ENCODE measurements around the gene LAMP1. TPM values are rescaled to one million over a fixed set of nuclear protein-coding genes. Genes with fewer than 3 reads are reported as not detected.
A peak's percentile ranks its signal among the peaks of the same experiment; 100 is the strongest.

LAMP1 gene
- total RNA-seq, 1 donor from 2014 or later = 77.8 TPM

GRCh38 chr13:113273851-113274590 lies 23.0 kb upstream of the LAMP1 start:
- intact Hi-C loops (cut with DNase I) = no loop called here
- H3K4me3 ChIP-seq = no peak overlapping the region
- no peaks in the 10 kb centered on the region for H3K4me1 ChIP-seq
- TF ChIP-seq POLR2AphosphoS5 (IDR thresholded peaks at IDR 0.05; ENCODE audit: insufficient read depth in 1 of 2, low read depth in 1 of 2) = no peak
- TF ChIP-seq POLR2A (IDR thresholded peaks at IDR 0.05) = no peak
- no peak for TF ChIP-seq CTCF (IDR thresholded peaks at IDR 0.05)
- H3K27ac ChIP-seq = no peak overlapping the region
- H3K36me3 ChIP-seq = no peaks in the 10 kb centered on the region
- no peaks in the 10 kb centered on the region for H3K9me3 ChIP-seq
- DNase-seq (ENCODE audit: extremely low spot score in 2 of 2) = no peak
- no peaks in the 10 kb centered on the region for H3K27me3 ChIP-seq

- no peaks in the 10 kb centered on the region for H3K27me3 ChIP-seq
- H3K4me1 ChIP-seq = no peaks in the 10 kb centered on the region
- no peaks in the 10 kb centered on the region for H3K9me3 ChIP-seq
- no peak overlapping the region for H3K4me3 ChIP-seq
- no peak for TF ChIP-seq POLR2A (IDR thresholded peaks at IDR 0.05)
- no peak for TF ChIP-seq POLR2AphosphoS5 (IDR thresholded peaks at IDR 0.05; ENCODE audit: insufficient read depth in 1 of 2, low read depth in 1 of 2)
- TF ChIP-seq CTCF (IDR thresholded peaks at IDR 0.05) = no peak
- H3K27ac ChIP-seq = no peak overlapping the region
- H3K36me3 ChIP-seq = no peaks in the 10 kb centered on the region
- intact Hi-C loops (cut with DNase I) = no loop called here
- no peak for DNase-seq (ENCODE audit: extremely low spot score in 2 of 2)
Observed at GRCh38 chr13:113274721-113275120, 22.3 kb upstream of the LAMP1 start.

GRCh38 chr13:113275387-113275786 lies 21.7 kb upstream of the LAMP1 start:
- Histone ChIP-seq H3K4me1 (no peaks in the 10 kb centered on the region), H3K4me3 (no peak overlapping the region), H3K9me3 (no peaks in the 10 kb centered on the region), H3K27me3 (no peaks in the 10 kb centered on the region), H3K36me3 (no peaks in the 10 kb centered on the region), H3K27ac (no peak overlapping the region)
- TF ChIP-seq POLR2AphosphoS5 (IDR thresholded peaks at IDR 0.05; ENCODE audit: insufficient read depth in 1 of 2, low read depth in 1 of 2) (no peak), CTCF (IDR thresholded peaks at IDR 0.05) (peak in 2 of 3 experiments; percentile 33 to 36), POLR2A (IDR thresholded peaks at IDR 0.05) (no peak)
- no peak for DNase-seq (ENCODE audit: extremely low spot score in 2 of 2)
- intact Hi-C loops (cut with DNase I) = no loop called here

GRCh38 chr13:113280126-113280525 lies 16.9 kb upstream of the LAMP1 start:
- Histone ChIP-seq H3K36me3 (no peaks in the 10 kb centered on the region), H3K27ac (no peak overlapping the region), H3K9me3 (no peaks in the 10 kb centered on the region), H3K4me1 (no peaks in the 10 kb centered on the region), H3K4me3 (no peak overlapping the region), H3K27me3 (no peaks in the 10 kb centered on the region)
- no peak for DNase-seq (ENCODE audit: extremely low spot score in 2 of 2)
- intact Hi-C loops (cut with DNase I) = no loop called here
- TF ChIP-seq POLR2AphosphoS5 (IDR thresholded peaks at IDR 0.05; ENCODE audit: insufficient read depth in 1 of 2, low read depth in 1 of 2) = no peak
- no peak for TF ChIP-seq POLR2A (IDR thresholded peaks at IDR 0.05)
- no peak for TF ChIP-seq CTCF (IDR thresholded peaks at IDR 0.05)

GRCh38 chr13:113283904-113284303 lies 13.1 kb upstream of the LAMP1 start:
- Histone ChIP-seq H3K27ac (no peak overlapping the region), H3K4me1 (no peaks in the 10 kb centered on the region), H3K9me3 (no peaks in the 10 kb centered on the region), H3K36me3 (no peaks in the 10 kb centered on the region), H3K4me3 (no peak overlapping the region), H3K27me3 (no peaks in the 10 kb centered on the region)
- DNase-seq (ENCODE audit: extremely low spot score in 2 of 2) = no peak
- intact Hi-C loops (cut with DNase I) = no loop called here
- TF ChIP-seq CTCF (IDR thresholded peaks at IDR 0.05) = no peak
- no peak for TF ChIP-seq POLR2A (IDR thresholded peaks at IDR 0.05)
- TF ChIP-seq POLR2AphosphoS5 (IDR thresholded peaks at IDR 0.05; ENCODE audit: insufficient read depth in 1 of 2, low read depth in 1 of 2) = no peak
